H54 (cell line): ENCODE measurements around the gene PDXDC1.
A peak's percentile ranks its signal among the peaks of the same experiment; 100 is the strongest.
"Not testable (repeated sequence)": the region's sequence is repeated elsewhere in the genome, so short reads cannot be mapped to it uniquely, and the experiment has no call there.

ENCODE experiments used
- DNase-seq: peaks from one replicate; pipeline ENCODE4 v3.0.0; 2011; ENCODE audit warnings: low spot score, mixed read lengths; ENCODE audit not compliant: insufficient read length
- FAIRE-seq: peaks from 3 replicates; lab custom pipeline; 2011; peaks lifted over from hg19 to GRCh38; lab: Jason Lieb, UNC
- POLR2A ChIP-seq: IDR thresholded peaks from 2 replicates; pipeline ENCODE4 v1.6.1; 2011; ENCODE audit warnings: low read depth, mild to moderate bottlenecking, low read length

Gene PDXDC1

DNA sequence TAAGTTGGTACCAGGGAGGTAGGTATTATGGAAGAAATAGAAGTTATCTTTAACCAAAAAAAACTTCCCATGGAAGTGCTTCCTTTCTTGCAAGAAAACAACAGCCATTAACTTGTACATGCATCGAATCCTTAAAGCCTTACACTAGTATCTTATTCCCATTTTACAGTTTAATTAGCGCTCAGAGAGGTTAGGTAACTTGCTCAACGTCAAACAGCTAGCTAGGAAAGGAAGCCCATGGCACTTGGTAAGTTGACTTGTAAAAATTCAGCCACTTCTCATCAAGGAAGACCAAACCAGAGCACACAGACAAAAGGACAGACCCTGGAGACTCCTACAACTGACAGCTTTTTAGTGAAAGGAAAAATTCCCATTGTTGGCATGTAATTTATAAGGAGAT is 84.5 kb downstream of the PDXDC1 start:
- FAIRE-seq, result no peak
- TF ChIP-seq POLR2A, result no peak
- no peak for DNase-seq

DNA sequence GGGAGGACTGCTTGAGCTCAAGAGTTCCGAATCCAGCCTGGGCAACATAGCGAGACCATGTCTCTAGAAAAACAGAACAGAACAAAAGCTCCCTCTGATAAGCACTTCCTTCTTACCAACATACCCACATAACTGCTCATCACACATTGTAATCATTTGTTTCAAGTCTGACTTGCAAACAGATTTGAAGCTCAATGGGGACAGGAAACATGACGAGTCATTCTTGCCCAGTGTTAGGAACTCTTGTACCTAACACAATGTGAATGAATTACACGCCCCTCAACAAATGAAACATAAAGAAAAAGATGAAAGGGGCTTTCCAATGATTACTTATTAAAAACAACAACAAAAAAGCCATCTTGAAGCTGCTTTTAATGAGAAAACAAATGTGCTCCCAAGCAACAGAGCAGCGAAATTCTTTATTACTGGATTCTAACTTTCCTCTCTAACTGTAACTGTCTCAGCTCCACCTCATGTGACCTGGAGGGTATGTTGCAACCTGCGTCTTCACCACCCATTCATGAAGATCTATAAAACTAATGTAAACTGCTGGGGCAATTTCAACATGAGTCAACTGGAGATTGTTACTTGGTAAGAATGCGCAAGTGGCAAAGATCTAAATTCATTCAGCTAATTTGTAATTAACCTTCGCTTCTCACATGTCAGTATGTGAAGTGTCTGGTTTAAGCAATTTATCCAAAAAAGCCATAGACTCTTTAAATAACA is 87.4 kb downstream of the PDXDC1 start:
- not testable (repeated sequence) for DNase-seq, FAIRE-seq

DNA sequence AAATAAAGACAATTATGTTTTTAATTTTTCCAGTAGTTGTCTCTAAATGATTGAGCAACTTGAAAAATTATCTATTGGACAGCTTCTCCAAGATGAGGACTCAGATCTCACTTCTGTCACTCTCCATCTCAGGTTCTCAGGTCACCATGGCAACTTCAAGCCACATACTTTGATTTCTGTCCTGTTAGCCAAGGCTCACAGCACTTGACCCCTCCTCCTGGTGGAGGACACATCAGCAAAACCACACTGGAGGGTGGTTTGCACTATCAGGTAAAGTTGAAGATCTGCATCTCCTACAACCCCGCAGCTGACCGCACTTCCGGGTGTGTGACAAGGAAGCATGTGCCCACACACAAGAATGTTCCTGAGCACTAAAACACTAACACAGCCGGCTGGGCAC is 91.1 kb downstream of the PDXDC1 start:
- not testable (repeated sequence) for DNase-seq, FAIRE-seq

DNA sequence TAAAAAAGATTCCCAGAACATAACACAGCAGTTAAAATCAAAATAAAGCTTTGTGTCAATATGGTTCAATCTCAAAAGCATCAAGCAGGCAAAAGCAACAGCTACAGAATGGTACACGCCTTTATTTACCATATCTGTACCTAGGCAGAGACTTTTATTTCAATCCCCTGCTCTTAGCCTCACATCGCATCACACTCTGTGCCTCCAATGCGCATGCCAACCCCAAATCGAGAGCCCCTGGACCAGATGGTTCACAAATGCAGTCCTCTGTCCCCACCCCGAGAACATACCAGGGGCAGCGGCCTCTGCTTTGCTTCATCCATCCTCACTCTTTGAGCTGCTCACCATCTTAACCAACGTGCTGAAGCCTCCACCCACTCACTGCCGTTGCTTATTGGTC is 91.9 kb downstream of the PDXDC1 start:
- DNase-seq, FAIRE-seq: not testable (repeated sequence)

DNA sequence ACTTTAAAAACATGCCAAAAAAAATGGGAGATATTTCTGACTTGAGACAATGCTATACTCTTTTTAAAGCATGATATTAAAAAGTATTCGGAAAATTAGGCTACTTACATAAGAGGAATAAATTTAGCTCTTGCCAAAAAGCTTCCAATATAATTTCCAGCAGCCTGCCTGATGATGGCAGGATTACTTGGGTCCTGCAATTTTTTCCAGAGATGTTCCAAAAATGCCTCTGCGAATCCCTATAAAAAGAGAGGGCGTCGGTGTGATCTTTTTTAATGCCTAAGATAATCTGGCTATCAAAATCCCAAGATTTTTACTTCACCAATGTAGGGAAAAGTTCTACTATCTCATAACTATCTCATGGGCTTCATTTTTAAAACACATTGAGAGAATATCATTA is 96.2 kb downstream of the PDXDC1 start:
- not testable (repeated sequence) for FAIRE-seq, DNase-seq

DNA sequence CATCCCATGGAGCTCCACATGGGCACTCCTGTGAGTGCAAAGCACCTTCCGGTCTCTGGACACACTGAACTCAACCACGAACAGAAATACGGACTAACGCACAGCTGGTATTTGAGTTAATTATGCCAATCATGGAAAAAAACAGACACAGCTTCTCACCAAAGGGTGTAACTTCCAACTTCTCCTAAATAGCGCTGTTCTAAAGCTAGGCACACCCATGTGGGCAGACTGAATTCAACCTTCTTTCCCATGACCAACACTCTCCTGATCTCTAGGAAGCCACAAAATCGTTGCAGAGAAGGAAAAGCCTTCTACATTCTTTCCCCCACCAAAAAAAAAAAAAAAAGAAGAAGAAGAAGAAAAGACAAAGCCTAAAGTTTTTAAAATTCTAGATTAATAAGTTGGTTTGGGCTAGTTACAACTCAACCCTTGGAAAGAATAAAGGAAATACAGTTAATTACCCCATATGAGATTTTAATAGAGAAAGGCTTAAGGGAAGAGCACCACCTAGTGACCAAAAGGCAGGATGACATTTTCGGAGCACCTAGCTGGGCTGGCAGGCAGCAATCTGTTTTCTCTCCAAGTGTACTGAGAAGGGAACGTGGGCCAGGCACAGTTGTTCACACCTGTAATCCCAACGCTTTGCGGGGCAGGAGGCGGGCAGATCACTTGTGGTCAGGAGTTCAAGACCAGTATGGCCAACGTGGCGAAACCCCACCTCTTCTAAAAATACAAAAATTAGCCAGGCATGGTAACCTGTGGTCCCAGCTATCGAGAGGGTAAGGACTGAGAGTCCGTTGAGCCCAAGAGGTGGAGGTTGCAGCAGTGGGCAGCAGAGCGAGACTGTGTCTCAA is 97.3 kb downstream of the PDXDC1 start:
- peak; percentile 60 for FAIRE-seq
- DNase-seq, result not testable (repeated sequence)

DNA sequence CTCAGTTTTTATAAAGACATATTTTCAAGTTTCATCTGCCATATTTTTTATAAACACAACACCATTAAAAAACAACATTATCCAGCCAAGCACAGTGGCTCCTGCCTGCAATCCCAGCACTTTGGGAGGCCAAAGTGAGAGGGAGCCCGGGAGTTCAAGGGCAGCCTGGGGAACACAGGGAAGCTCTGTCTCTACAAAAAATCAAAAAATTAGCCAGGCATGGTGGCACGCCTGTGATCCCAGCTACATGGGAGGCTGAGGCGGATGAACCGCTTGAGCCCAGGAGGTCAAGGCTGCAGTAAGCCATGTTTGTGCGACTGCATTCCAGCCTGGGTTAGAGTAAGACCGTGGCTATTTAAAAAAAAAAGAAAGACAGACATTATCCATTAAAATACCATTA is 98.3 kb downstream of the PDXDC1 start:
- DNase-seq (no peak), FAIRE-seq (no peak)
- TF ChIP-seq POLR2A, result no peak

DNA sequence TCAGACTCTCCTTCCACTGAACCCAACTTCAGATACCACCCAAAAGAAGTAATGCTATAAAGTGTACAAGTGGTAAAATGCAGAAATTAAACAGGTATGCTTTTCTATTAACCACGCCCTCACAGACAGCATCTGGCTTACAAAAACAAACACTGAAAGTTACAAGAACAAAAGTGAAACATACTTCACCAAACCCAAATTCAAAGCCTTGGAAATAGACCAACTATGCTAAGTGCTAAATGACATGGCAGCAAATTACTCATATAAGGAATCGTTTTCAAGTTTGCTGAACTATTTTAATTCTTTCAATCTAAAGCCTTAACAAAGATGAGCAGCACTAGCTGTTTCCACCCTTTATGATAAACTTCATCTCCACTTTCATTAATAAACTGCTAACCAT is 101.3 kb downstream of the PDXDC1 start:
- not testable (repeated sequence) for DNase-seq, FAIRE-seq

DNA sequence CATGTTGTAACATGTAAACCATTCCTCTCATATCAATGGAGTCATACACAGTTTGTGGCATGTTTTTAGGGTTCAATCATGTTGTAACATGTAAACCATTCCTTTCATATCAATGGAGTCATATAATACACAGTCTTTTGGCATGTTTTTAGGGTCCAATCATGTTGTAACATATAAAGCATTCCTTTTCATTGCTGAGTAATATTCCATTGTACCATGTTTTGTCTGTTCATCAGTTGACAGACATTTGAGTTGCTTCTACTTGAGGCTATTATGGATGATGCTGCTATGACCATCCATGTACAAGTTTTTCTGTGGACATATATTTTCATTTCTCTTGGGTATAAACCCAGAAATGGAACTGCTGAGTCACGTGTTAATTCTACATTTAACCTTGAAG is 106.1 kb downstream of the PDXDC1 start:
- DNase-seq, FAIRE-seq: not testable (repeated sequence)

DNA sequence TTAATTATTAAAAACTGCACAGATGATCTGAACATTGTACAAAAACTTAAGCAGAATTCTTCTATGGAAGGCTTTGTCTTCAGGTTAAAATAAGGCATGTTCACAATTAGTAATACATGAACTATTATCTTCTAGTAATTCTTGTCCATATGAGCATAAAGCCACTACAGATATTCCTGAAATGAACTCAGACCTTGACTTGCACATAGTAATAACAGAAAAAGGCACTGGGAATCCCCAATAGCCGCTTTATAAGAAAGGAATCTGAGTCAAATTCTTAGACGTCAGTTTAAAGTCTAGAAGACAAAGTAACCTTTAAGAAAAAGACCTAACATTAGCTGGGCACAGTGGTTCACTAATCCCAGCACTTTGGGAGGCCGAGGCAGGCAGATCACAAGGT is 108.0 kb downstream of the PDXDC1 start:
- not testable (repeated sequence) for FAIRE-seq

DNA sequence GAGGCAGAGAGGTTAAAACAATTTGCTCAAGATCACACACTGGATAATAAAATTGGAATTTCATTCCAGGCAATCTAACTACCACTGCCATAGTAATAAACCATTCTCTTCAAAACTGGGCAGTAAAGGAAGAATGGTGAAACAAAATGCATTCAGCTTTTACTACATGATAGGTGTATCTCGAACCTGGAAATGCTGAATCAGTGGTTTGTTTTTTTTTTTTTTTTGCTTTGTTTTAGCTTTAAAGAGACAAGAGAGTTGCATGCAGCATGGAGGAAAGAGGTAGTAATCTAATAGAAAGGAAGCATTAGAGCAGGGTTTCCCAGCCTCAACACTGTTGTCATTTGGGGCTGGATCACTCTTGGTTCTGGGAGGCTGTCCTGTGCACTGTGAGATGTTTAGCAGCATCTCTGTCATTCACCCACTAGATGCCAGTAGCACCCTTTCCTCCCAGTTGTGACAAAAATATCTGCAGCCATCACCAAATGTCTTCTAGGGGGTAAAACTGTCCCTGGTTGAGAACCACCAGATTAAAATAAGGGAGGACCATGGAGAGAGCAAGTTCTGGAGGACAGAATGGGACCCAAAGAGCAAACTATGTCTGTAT is 115.9 kb downstream of the PDXDC1 start:
- not testable (repeated sequence) for FAIRE-seq, DNase-seq

More for the DNA sequence above, 108.0 kb downstream of the PDXDC1 start:
- DNase-seq, result not testable (repeated sequence)

DNA sequence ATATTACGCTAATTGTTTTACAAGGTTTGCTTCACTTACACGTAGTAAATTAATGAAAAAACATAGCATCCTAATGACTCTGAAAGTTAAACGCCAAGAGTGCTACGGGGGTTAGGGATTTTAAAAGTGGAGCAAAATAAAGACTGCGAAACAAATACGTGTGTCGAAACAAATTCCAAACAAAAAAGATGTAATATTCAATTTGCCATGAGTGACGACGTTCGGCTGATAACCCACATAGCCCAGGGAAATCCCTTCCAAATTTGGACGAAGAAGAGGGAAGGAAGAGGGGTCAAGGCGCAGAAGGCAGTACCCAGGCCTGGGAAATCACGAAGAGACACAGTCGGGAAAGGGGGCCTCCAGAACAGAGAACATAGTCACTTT is 118.7 kb downstream of the PDXDC1 start:
- not testable (repeated sequence) for FAIRE-seq, DNase-seq

DNA sequence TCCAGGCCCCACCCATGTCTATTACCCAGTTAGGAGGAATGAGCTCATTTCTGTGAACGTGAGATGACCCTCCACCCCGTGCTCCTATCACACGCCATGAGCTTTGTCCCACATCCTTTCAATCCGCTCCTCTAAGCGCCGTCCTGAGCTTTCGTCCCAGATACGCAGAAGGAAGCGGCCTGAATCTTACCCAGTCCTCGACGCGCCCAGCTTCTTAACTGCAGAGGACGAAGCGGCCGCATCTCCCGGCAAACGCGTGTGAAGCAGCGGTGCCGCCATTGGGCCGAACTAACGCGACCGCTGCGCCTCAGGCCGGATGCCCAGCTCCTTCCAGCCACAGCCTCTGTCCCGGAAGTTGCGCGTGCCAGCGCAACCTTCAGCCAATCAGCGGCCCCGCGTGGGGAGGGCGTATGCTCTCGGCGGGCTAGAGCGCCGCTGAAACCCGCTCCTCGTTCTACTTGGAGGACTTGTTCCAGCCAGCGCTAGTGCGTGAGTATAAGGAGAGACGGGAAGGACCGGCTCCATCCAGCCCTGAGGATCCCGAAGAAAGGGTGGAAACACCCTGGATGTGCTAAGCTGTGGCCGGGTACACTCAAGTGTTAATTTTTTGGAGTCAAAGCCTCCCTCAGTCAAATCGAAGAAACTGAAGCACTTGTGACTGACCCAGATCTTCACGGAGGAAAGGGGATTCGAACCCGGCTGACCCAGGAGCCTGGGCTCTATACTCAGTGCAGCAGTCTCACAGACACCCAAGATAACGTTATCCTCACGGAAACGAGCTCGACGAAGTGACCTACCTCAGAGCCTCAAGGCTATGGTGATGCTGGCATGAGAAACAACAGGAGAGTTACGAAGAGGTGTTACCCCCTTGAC is 119.4 kb downstream of the PDXDC1 start, which contains the start of gene RRN3:
Gene RRN3, minus strand, starts transcription at position 318 of the 873 bp plus-strand sequence. Its CDS starts 39 bp downstream, at position 279.
- peak; percentile 43 for FAIRE-seq
- peak; percentile 80 for TF ChIP-seq POLR2A
- peak; percentile 71 for DNase-seq

DNA sequence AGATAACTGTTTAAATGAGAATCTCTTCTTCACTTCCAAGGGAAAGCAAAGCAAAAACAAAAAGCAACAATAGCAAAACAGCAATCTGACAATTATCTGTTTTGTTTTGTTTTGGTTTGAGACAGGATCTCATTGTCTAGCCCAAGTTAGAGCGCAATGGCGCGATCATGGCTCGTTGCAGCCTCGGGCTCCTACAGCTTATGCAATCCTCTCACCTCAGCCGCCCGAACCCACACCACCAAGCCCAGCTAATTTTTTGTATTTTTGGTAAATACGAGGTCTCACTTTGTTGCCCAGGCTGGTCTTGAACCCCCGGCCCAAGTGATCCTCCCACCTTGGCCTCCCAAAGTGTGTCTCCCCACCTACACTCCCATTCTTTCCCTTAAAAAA is 121.8 kb downstream of the PDXDC1 start:
- FAIRE-seq, result not testable (repeated sequence)

DNA sequence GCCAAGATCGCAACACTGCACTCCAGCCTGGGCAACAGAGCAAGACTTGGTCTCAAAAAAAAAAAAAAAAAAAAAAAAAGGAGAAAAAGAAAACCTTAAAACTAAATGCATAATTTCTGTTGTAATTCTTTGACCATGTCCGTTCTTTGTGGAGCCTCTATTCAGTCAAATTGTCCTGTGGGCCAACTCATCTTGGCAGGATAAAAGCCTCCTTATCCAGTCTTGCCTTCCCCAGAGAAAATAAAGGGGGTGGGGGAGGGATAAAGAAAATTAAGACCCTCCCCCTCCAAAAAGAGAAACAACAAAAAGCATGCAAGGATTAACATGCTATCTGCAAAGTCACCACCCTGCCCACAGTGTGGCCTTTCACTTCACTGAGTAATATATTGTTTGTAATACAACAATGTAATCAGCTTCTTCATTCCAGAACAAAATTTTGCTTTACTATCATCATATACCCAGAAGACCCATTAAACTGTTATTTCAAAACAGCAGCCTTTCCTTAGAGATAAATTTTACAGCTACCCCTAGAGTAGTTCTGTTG is 124.6 kb downstream of the PDXDC1 start:
- not testable (repeated sequence) for FAIRE-seq, DNase-seq

More for the DNA sequence above, 121.8 kb downstream of the PDXDC1 start:
- DNase-seq, result not testable (repeated sequence)

DNA sequence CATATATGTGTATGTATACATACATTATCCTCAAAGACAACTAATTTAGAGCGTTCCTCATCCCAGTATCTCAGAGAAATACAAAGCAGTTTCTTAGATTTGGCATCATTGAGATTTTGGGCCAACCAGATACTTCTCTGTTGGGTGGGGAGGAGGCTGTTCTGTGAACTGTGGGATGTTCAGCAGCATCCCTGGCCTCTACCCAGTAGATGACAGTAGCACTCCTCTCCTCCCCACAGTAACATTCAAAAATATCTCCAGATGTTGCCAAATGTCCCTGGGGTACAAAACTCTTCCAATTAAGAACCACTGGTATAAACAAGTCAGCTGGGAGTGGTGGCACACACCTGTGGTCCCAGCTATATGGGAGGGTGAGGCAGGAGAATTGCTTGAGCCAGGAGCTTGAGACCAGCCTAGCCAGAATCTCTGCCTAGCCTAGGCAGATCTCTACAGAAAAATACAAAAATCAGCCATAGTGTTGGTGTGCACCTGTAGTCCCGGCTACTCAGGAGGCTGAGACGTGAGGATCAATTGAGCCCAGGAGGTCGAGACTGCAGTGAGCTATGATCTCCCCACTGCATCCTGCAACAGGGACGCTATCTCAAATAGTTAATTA is 125.7 kb downstream of the PDXDC1 start:
- not testable (repeated sequence) for DNase-seq, FAIRE-seq

DNA sequence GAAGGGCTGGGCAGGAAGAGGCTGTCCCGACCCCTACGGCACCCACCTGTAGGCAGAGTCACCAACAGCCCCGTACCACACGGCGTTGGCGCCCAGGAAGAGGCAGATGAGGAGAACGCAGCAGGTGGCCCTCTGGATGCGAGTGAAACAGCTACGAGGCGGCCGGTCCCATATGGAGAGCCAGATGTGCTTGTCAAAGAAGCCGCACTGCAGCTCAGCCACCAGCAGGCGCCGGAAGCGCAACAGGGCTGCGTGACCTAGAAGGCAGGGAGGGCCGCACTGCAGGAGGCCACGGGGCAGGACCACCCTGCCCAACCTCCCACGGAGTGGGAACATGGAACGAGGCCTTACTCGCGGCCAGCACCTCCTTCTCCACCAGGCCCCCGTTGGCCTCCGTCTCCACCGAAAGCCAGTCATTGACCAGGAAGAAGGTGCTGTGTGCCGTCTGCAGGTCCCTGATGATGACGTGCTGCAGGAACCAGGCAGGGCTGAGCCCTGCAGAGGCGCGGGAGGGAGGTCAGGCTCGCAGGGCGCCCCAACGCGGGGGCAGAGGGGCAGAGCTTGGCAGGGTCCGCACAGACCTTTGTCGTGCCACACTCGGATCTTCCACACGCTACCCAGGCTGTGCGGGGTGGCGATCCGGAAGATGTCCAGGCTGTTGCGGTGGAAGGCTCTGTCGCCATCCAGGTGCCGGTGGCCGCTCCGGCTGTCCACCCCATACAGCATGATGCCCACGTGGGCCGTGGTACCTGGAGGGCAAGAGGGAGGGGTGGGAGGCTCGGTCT is 153.0 kb downstream of the PDXDC1 start:
- FAIRE-seq, DNase-seq: not testable (repeated sequence)
